ENCODE data around the gene KBTBD7. TPM values are rescaled to one million over a fixed set of nuclear protein-coding genes. Genes with fewer than 3 reads are reported as not detected.

KBTBD7 gene
- total and polyA plus RNA-seq, 2 donors, result 5.1 to 23.1 TPM

DNA sequence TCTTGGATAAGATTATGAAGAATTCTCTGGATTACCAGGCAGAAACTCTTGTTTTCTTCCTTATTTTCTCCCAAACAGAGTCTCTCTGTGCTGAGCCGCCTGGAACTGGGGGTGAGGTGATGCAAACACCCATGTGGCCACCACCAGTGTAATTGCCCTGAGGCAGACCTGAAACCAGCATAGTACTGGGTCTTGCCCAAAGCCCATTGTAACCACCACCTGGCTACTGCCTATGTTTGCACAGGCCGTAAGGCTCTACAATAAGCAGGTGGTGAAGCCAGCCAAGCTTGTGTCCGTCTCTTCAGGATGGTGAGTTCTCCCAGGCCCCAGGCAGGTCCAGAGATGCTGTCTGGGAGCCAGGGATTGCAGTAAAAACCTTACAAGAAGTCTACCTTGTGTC lies 18.9 kb upstream of the KBTBD7 start:
- Histone ChIP-seq H3K4me1 (ENCODE audit: insufficient read depth) (no peaks in the 10 kb centered on the region), H3K27ac (ENCODE audit: low read depth) (no peak overlapping the region), H3K4me3 (ENCODE audit: low read depth, low read length) (no peak overlapping the region), H3K36me3 (ENCODE audit: insufficient read depth) (no peaks in the 10 kb centered on the region)
- DNase-seq (ENCODE audit: extremely low spot score), result no peak
- WGBS, result 95% methylated on average over 3 of the region's 3 CpGs

DNA sequence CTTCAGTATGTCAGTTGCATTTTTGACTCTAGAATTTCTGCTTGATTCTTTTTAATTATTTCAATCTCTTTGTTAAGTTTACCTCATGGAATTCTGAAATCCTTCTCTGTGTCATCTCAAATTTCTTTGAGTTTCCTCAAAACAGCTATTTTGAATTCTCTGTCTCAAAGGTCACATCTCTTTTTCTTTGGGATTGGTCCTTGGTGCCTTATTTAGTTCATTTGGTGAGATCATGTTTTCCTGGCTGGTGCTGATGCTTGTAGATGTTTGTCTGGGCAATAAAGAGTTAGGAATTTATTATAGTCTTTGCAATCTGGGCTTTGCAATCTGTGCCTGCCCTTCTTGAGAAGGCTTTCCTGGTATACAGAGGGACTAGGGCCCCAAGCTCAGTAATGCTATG lies 18.5 kb upstream of the KBTBD7 start:
- no peaks in the 10 kb centered on the region for H3K36me3 ChIP-seq (ENCODE audit: insufficient read depth)

GRCh38 chr13:41211062-41211461 lies 16.7 kb upstream of the KBTBD7 start:
- WGBS, result 95% methylated on average over 2 of the region's 2 CpGs
- no peak overlapping the region for H3K27ac ChIP-seq (ENCODE audit: low read depth)
- no peaks in the 10 kb centered on the region for H3K36me3 ChIP-seq (ENCODE audit: insufficient read depth)

More for the DNA sequence above, 18.5 kb upstream of the KBTBD7 start:
- no peak for DNase-seq (ENCODE audit: extremely low spot score)
- no peaks in the 10 kb centered on the region for H3K4me1 ChIP-seq (ENCODE audit: insufficient read depth)
- H3K4me3 ChIP-seq (ENCODE audit: low read depth, low read length), result no peak overlapping the region
- H3K27ac ChIP-seq (ENCODE audit: low read depth), result no peak overlapping the region

DNA sequence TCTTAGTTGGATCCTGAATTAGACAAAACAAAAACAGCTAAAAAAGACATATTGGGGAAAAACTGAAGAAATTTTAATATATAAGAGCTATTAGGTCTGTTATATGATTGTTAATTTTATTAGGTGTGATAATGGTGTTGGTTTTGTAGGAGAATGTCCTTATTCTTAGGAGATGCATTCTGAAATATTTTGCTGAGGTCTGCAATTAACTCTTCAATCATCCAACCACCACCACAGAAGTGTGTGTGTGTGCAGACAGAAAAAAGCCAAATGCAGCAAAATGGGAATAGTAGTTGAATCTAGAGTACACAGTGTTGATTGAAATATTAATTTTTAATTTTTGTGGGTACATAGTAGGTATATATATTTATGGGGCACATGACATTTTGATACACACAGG lies 12.1 kb upstream of the KBTBD7 start:
- no peak overlapping the region for H3K27ac ChIP-seq (ENCODE audit: low read depth)
- no peak overlapping the region for H3K4me3 ChIP-seq (ENCODE audit: low read depth, low read length)
- H3K36me3 ChIP-seq (ENCODE audit: insufficient read depth), result no peaks in the 10 kb centered on the region
- DNase-seq (ENCODE audit: extremely low spot score), result no peak
- no peaks in the 10 kb centered on the region for H3K4me1 ChIP-seq (ENCODE audit: insufficient read depth)

More at GRCh38 chr13:41211062-41211461, 16.7 kb upstream of the KBTBD7 start:
- Histone ChIP-seq H3K4me3 (ENCODE audit: low read depth, low read length) (no peak overlapping the region), H3K4me1 (ENCODE audit: insufficient read depth) (no peaks in the 10 kb centered on the region)
- DNase-seq (ENCODE audit: extremely low spot score), result no peak

GRCh38 chr13:41203810-41204209 lies 9.4 kb upstream of the KBTBD7 start:
- no peak for DNase-seq (ENCODE audit: extremely low spot score)
- H3K4me1 ChIP-seq (ENCODE audit: insufficient read depth), result no peaks in the 10 kb centered on the region
- H3K4me3 ChIP-seq (ENCODE audit: low read depth, low read length), result no peak overlapping the region
- no peaks in the 10 kb centered on the region for H3K36me3 ChIP-seq (ENCODE audit: insufficient read depth)
- 92% methylated on average over 6 of the region's 6 CpGs for WGBS
- no peak overlapping the region for H3K27ac ChIP-seq (ENCODE audit: low read depth)

GRCh38 chr13:41200126-41200525 lies 5.8 kb upstream of the KBTBD7 start:
- DNase-seq (ENCODE audit: extremely low spot score), result no peak
- Histone ChIP-seq H3K36me3 (ENCODE audit: insufficient read depth) (no peaks in the 10 kb centered on the region), H3K4me1 (ENCODE audit: insufficient read depth) (no peaks in the 10 kb centered on the region), H3K27ac (ENCODE audit: low read depth) (no peak overlapping the region), H3K4me3 (ENCODE audit: low read depth, low read length) (no peak overlapping the region)
- 88% methylated on average over 4 of the region's 4 CpGs for WGBS

DNA sequence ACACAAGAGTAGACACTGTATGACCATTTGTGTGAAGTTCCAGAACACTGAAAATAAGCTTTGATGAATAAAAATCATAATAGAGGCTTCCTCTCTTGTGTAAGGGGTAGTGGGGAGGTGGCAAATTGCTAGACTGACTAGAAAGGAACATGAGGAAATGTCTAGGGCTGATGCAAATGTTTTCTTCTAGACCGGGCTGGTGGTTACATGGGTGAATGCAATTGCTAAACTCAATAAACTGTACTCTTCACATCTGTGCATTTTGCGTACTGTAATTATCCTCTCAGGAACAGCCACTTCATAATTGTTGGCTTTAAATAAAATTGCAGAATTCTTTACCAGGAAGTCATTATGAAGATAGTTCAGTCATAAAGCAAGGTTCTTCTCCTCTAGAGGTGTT lies 5.2 kb upstream of the KBTBD7 start:
- no peak overlapping the region for H3K4me3 ChIP-seq (ENCODE audit: low read depth, low read length)
- WGBS, result 94% methylated on average over 2 of the region's 2 CpGs
- H3K27ac ChIP-seq (ENCODE audit: low read depth), result no peak overlapping the region
- no peaks in the 10 kb centered on the region for H3K36me3 ChIP-seq (ENCODE audit: insufficient read depth)
- no peak for DNase-seq (ENCODE audit: extremely low spot score)
- H3K4me1 ChIP-seq (ENCODE audit: insufficient read depth), result no peaks in the 10 kb centered on the region

- no peak for DNase-seq (ENCODE audit: extremely low spot score)
- Histone ChIP-seq H3K4me1 (ENCODE audit: insufficient read depth) (no peaks in the 10 kb centered on the region), H3K36me3 (ENCODE audit: insufficient read depth) (no peaks in the 10 kb centered on the region), H3K4me3 (ENCODE audit: low read depth, low read length) (no peak overlapping the region), H3K27ac (ENCODE audit: low read depth) (no peak overlapping the region)
- WGBS, result 78% methylated on average over 5 of the region's 5 CpGs
Measured at GRCh38 chr13:41199079-41199478, 4.7 kb upstream of the KBTBD7 start.

GRCh38 chr13:41196620-41197019 lies 2.3 kb upstream of the KBTBD7 start:
- H3K4me3 ChIP-seq (ENCODE audit: low read depth, low read length), result no peak overlapping the region
- H3K36me3 ChIP-seq (ENCODE audit: insufficient read depth), result no peaks in the 10 kb centered on the region
- no peak for DNase-seq (ENCODE audit: extremely low spot score)
- no peaks in the 10 kb centered on the region for H3K4me1 ChIP-seq (ENCODE audit: insufficient read depth)
- WGBS, result 69% methylated on average over 2 of the region's 2 CpGs
- H3K27ac ChIP-seq (ENCODE audit: low read depth), result no peak overlapping the region

DNA sequence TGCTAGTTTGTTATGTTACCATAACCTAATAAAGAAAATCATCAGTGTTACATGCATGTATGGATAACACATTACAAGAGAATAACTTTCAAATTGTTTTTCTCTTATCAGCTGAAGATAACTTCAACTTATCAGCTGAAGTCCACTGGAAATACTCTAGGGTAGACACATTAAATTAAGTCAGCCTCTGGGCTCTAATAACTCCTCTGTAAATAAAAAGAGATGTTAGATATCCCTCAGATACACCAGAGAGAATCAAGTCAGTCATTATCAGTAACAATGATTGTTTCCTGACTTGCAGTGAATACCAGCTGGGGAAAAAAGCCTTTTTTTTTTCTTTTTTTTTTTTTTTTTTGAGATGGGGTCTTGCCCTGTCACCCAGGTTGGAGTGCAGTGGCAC lies 1.6 kb upstream of the KBTBD7 start:
- Histone ChIP-seq H3K27ac (ENCODE audit: low read depth) (no peak overlapping the region), H3K36me3 (ENCODE audit: insufficient read depth) (no peaks in the 10 kb centered on the region), H3K4me1 (ENCODE audit: insufficient read depth) (no peaks in the 10 kb centered on the region), H3K4me3 (ENCODE audit: low read depth, low read length) (no peak overlapping the region)
- DNase-seq (ENCODE audit: extremely low spot score), result no peak

DNA sequence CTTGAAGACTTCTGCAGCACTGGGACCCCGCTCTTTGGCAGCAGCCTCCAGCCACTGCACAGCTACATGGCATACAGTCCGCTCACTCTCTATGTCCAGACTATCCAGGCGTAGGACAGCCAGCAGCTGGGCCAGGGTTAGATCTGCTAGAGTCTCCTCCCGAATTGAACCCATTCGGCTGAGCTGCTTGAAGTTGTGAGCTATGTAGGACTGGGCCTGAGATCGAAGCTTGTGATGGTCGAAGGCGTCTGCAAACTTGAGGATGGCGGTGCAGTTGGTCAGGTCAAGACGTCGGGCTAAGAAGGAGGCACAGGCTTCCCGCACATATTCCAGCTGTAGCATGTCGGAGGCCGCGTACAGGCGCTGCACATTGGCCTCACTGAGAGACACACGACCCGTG lies 900 bp downstream of the KBTBD7 start:
- 94% methylated on average over 18 of the region's 18 CpGs for WGBS
- DNase-seq (ENCODE audit: extremely low spot score), result no peak
- Histone ChIP-seq H3K27ac (ENCODE audit: low read depth) (no peak overlapping the region), H3K4me3 (ENCODE audit: low read depth, low read length) (no peak overlapping the region), H3K36me3 (ENCODE audit: insufficient read depth) (no peaks in the 10 kb centered on the region), H3K4me1 (ENCODE audit: insufficient read depth) (no peaks in the 10 kb centered on the region)

DNA sequence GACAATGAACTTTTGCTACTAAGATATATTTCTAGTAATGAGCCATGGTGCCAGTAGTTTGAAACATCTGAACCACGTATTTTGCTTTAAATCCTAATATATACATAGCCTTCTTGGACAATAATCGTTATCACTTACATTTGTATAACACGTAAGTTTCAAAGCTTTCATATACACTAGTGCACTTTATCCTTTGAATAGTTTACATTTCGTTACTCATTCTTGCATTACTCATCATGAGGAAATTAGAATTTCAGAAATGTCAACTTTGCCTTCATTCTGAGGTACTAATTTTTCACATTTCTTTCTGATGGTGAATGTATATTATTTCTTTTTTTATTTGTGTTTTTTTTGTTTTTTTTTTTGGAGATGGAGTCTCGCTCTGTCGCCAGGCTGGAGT lies 5.8 kb downstream of the KBTBD7 start:
- H3K36me3 ChIP-seq (ENCODE audit: insufficient read depth), result no peaks in the 10 kb centered on the region
- WGBS, result 83% methylated on average over 6 of the region's 6 CpGs
- no peak for DNase-seq (ENCODE audit: extremely low spot score)
- no peak overlapping the region for H3K4me3 ChIP-seq (ENCODE audit: low read depth, low read length)
- H3K4me1 ChIP-seq (ENCODE audit: insufficient read depth), result no peaks in the 10 kb centered on the region
- H3K27ac ChIP-seq (ENCODE audit: low read depth), result no peak overlapping the region

GRCh38 chr13:41186481-41186880 lies 7.9 kb downstream of the KBTBD7 start:
- no peak for DNase-seq (ENCODE audit: extremely low spot score)
- H3K27ac ChIP-seq (ENCODE audit: low read depth), result no peak overlapping the region
- no peak overlapping the region for H3K4me3 ChIP-seq (ENCODE audit: low read depth, low read length)
- H3K36me3 ChIP-seq (ENCODE audit: insufficient read depth), result no peaks in the 10 kb centered on the region
- no peaks in the 10 kb centered on the region for H3K4me1 ChIP-seq (ENCODE audit: insufficient read depth)
- WGBS, result 90% methylated on average over 3 of the region's 3 CpGs

DNA sequence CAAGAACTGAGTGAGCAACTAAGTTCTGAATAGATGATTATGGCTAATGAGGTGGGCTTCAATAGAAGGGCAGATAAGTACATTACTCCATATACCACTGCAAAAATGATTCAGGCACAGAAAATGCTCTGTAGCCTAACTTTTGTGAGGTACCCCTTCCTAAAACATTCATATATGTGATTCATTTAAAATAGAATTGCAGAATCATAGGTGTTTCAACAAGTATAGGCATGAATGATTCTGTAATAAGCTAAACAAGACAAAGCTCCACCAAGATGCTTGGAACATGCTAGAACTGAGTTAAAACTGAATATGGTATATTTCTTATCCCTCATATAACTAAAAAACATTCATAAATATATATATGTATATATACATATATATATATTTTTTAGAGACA lies 12.1 kb downstream of the KBTBD7 start:
- Histone ChIP-seq H3K4me3 (ENCODE audit: low read depth, low read length) (no peak overlapping the region), H3K36me3 (ENCODE audit: insufficient read depth) (no peaks in the 10 kb centered on the region), H3K27ac (ENCODE audit: low read depth) (no peak overlapping the region), H3K4me1 (ENCODE audit: insufficient read depth) (no peaks in the 10 kb centered on the region)
- no peak for DNase-seq (ENCODE audit: extremely low spot score)

GRCh38 chr13:41179593-41180250 lies 14.6 kb downstream of the KBTBD7 start:
- Histone ChIP-seq H3K4me1 (ENCODE audit: insufficient read depth) (no peaks in the 10 kb centered on the region), H3K36me3 (ENCODE audit: insufficient read depth) (no peaks in the 10 kb centered on the region), H3K27ac (ENCODE audit: low read depth) (no peak overlapping the region), H3K4me3 (ENCODE audit: low read depth, low read length) (no peak overlapping the region)
- 78% methylated on average over 4 of the region's 4 CpGs for WGBS
- DNase-seq (ENCODE audit: extremely low spot score), result no peak

Measured in urinary bladder (tissue), 4 donors.